Measurements from ENCODE around the gene NOTCH4.
A peak's percentile ranks its signal among the peaks of the same experiment; 100 is the strongest.

NOTCH4 gene

GRCh38 chr6:32177788-32178546, 45.9 kb downstream of the NOTCH4 start, which contains the start of gene RNF5:
Gene RNF5, plus strand, starts transcription at chr6:32178405. Its CDS starts 107 bp downstream, at chr6:32178512.
- TF ChIP-seq FOXM1 (IDR thresholded peaks at IDR 0.05; ENCODE audit: borderline replicate concordance, low read depth) (no peak), REST (IDR thresholded peaks at IDR 0.05; ENCODE audit: low read depth) (no peak), YY1 (IDR thresholded peaks at IDR 0.05; ENCODE audit: low read depth) (peak; percentile 18), CREB1 (IDR thresholded peaks at IDR 0.05; ENCODE audit: low read depth) (peak; percentile 72), CEBPB (IDR thresholded peaks at IDR 0.05) (no peak), MAX (IDR thresholded peaks at IDR 0.05) (peak; percentile 57; the same call in 1 of the 2 replicates)

- no peak for TF ChIP-seq EGR1 (IDR thresholded peaks at IDR 0.05)
- no peak for TF ChIP-seq CEBPB (IDR thresholded peaks at IDR 0.05)
- peak; percentile 55; the same call in 1 of the 2 replicates for TF ChIP-seq CREB1 (IDR thresholded peaks at IDR 0.05; ENCODE audit: low read depth)
- TF ChIP-seq REST (IDR thresholded peaks at IDR 0.05; ENCODE audit: low read depth) = no peak
- TF ChIP-seq TAF1 (IDR thresholded peaks at IDR 0.05; ENCODE audit: low read depth) = peak; percentile 56
- TF ChIP-seq MAX (IDR thresholded peaks at IDR 0.05) = no peak; the same call in 1 of the 2 replicates
- no peak for TF ChIP-seq NFIC (IDR thresholded peaks at IDR 0.05)
- no peak for TF ChIP-seq ZBTB7A (IDR thresholded peaks at IDR 0.05; ENCODE audit: low read depth)
- TF ChIP-seq RAD21 (IDR thresholded peaks at IDR 0.05; ENCODE audit: low read depth) = no peak
- no peak for TF ChIP-seq FOXM1 (IDR thresholded peaks at IDR 0.05; ENCODE audit: borderline replicate concordance, low read depth)
- no peak for TF ChIP-seq EP300 (IDR thresholded peaks at IDR 0.05; ENCODE audit: borderline replicate concordance)
- TF ChIP-seq TCF12 (IDR thresholded peaks at IDR 0.05; ENCODE audit: low read depth) = peak; percentile 15; the same call in 1 of the 2 replicates
- peak; percentile 76 for TF ChIP-seq YY1 (IDR thresholded peaks at IDR 0.05; ENCODE audit: low read depth)
- no peak for TF ChIP-seq TEAD4 (IDR thresholded peaks at IDR 0.05)
- TF ChIP-seq USF1 (IDR thresholded peaks at IDR 0.05) = no peak
Observed at GRCh38 chr6:32177183-32177787, 46.6 kb downstream of the NOTCH4 start.

- TF ChIP-seq NFIC (IDR thresholded peaks at IDR 0.05) (no peak), CEBPB (IDR thresholded peaks at IDR 0.05) (peak; percentile 15; the same call in 1 of the 2 replicates), TCF12 (IDR thresholded peaks at IDR 0.05; ENCODE audit: low read depth) (no peak), REST (IDR thresholded peaks at IDR 0.05; ENCODE audit: low read depth) (no peak), EGR1 (IDR thresholded peaks at IDR 0.05) (no peak), TEAD4 (IDR thresholded peaks at IDR 0.05) (no peak), FOXM1 (IDR thresholded peaks at IDR 0.05; ENCODE audit: borderline replicate concordance, low read depth) (no peak), TAF1 (IDR thresholded peaks at IDR 0.05; ENCODE audit: low read depth) (no peak), YY1 (IDR thresholded peaks at IDR 0.05; ENCODE audit: low read depth) (no peak), ZBTB7A (IDR thresholded peaks at IDR 0.05; ENCODE audit: low read depth) (no peak), RAD21 (IDR thresholded peaks at IDR 0.05; ENCODE audit: low read depth) (no peak), MAX (IDR thresholded peaks at IDR 0.05) (no peak), EP300 (IDR thresholded peaks at IDR 0.05; ENCODE audit: borderline replicate concordance) (no peak), USF1 (IDR thresholded peaks at IDR 0.05) (0 out of 2 replicates have a peak, but pooled peaks have one; percentile 7)
Observed at GRCh38 chr6:32176476-32177182, 47.2 kb downstream of the NOTCH4 start.
